ENCODE measurements around the gene PARK7. TPM values are rescaled to one million over a fixed set of nuclear protein-coding genes. Genes with fewer than 3 reads are reported as not detected.

The PARK7 gene
- total RNA-seq, 5 donors from 2014 or later (not counting 1 experiment from before 2014, with no cell fraction given): 103 to 125 (median 116) TPM

- POLR2A ChIA-PET: no interaction called here
- CTCF ChIA-PET: no interaction called here
Observed at GRCh38 chr1:8021676-8022266, 60.3 kb downstream of the PARK7 start.

GRCh38 chr1:8022395-8023286, 61.1 kb downstream of the PARK7 start:
- ATAC-seq (replicated peaks in 1 of 4) (no peak), DNase-seq (no peak)
- no peak overlapping the region for H3K4me3 ChIP-seq (ENCODE audit: control insufficient read depth in 1 of 2, extremely low read depth in 1 of 2, low read length in 1 of 2)
- no CpG with 5 or more reads among the region's 3 CpGs for WGBS (ENCODE audit: insufficient coverage)
- peaks cover 7 to 12% of the 10 kb centered on the region in 2 experiments for H3K4me1 ChIP-seq (ENCODE audit: control insufficient read depth in 1 of 2, extremely low read depth in 1 of 2, insufficient read depth in 2 of 2, low read length in 2 of 2)
- no peak overlapping the region for H3K4me3 Mint-ChIP-seq
- H3K36me3 Mint-ChIP-seq: no peaks in the 10 kb centered on the region
- H3K9me3 Mint-ChIP-seq: no peaks in the 10 kb centered on the region
- H3K27ac Mint-ChIP-seq: no peak overlapping the region
- H3K27ac ChIP-seq (ENCODE audit: low read length): no peak overlapping the region
- ChIA-PET CTCF (interaction anchor here in 1 of 2 donors (1.6 kb wide), 1 partner anchor 10 kb away, joined by 4 read pairs; no protein-coding TSS in a partner anchor), POLR2A (no interaction called here)
- H3K36me3 ChIP-seq (ENCODE audit: control insufficient read depth in 2 of 2, extremely low read depth in 1 of 2, insufficient read depth in 1 of 2, low read length in 1 of 2): no peaks in the 10 kb centered on the region
- peaks cover 21 to 32% of the 10 kb centered on the region in 2 donors for H3K27me3 Mint-ChIP-seq
- H3K4me1 Mint-ChIP-seq: peaks cover 10 to 14% (median 11%) of the 10 kb centered on the region in 3 donors
- no peaks in the 10 kb centered on the region for H3K9me3 ChIP-seq
- peaks cover 13 to 15% of the 10 kb centered on the region in 2 experiments for H3K27me3 ChIP-seq (replicated peaks in 1 of 2; ENCODE audit: control insufficient read depth in 2 of 2, extremely low read depth in 1 of 2, insufficient read depth in 2 of 2, low read length in 1 of 2)

More at GRCh38 chr1:8021676-8022266, 60.3 kb downstream of the PARK7 start:
- Histone ChIP-seq H3K9me3 (no peaks in the 10 kb centered on the region), H3K27ac (ENCODE audit: low read length) (no peak overlapping the region), H3K27me3 (replicated peaks in 1 of 2; ENCODE audit: control insufficient read depth in 2 of 2, extremely low read depth in 1 of 2, insufficient read depth in 2 of 2, low read length in 1 of 2) (peaks cover 9 to 17% of the 10 kb centered on the region in 2 experiments), H3K4me1 (ENCODE audit: control insufficient read depth in 1 of 2, extremely low read depth in 1 of 2, insufficient read depth in 2 of 2, low read length in 2 of 2) (peaks cover 7 to 11% of the 10 kb centered on the region in 2 experiments), H3K36me3 (ENCODE audit: control insufficient read depth in 2 of 2, extremely low read depth in 1 of 2, insufficient read depth in 1 of 2, low read length in 1 of 2) (no peaks in the 10 kb centered on the region), H3K4me3 (ENCODE audit: control insufficient read depth in 1 of 2, extremely low read depth in 1 of 2, low read length in 1 of 2) (no peak overlapping the region)
- 87% methylated on average over 2 of the region's 6 CpGs for WGBS (ENCODE audit: insufficient coverage)
- H3K9me3 Mint-ChIP-seq: no peaks in the 10 kb centered on the region
- DNase-seq: no peak
- no peak overlapping the region for H3K27ac Mint-ChIP-seq
- H3K4me1 Mint-ChIP-seq: peaks cover 8 to 10% (median 8%) of the 10 kb centered on the region in 3 donors
- H3K36me3 Mint-ChIP-seq: no peaks in the 10 kb centered on the region
- no peak for ATAC-seq (replicated peaks in 1 of 4)
- peaks cover 21 to 32% of the 10 kb centered on the region in 2 donors for H3K27me3 Mint-ChIP-seq
- no peak overlapping the region for H3K4me3 Mint-ChIP-seq

- no peaks in the 10 kb centered on the region for H3K36me3 Mint-ChIP-seq
- CTCF ChIA-PET: interaction anchor here in 1 of 2 donors (1.6 kb wide), 1 partner anchor 9 kb away, joined by 4 read pairs; no protein-coding TSS in a partner anchor
- H3K27me3 Mint-ChIP-seq: peaks cover 19 to 25% of the 10 kb centered on the region in 2 donors
Observed at GRCh38 chr1:8023287-8023994, 61.9 kb downstream of the PARK7 start.

GRCh38 chr1:8023995-8024313, 62.4 kb downstream of the PARK7 start:
- ATAC-seq (replicated peaks in 1 of 4): no peak
- WGBS (ENCODE audit: insufficient coverage): 80% methylated on average over 1 of the region's 1 CpG
- peaks cover 10 to 14% (median 11%) of the 10 kb centered on the region in 3 donors for H3K4me1 Mint-ChIP-seq
- Histone ChIP-seq H3K9me3 (no peaks in the 10 kb centered on the region), H3K27me3 (replicated peaks in 1 of 2; ENCODE audit: control insufficient read depth in 2 of 2, extremely low read depth in 1 of 2, insufficient read depth in 2 of 2, low read length in 1 of 2) (peaks cover 13 to 14% of the 10 kb centered on the region in 2 experiments), H3K4me3 (ENCODE audit: control insufficient read depth in 1 of 2, extremely low read depth in 1 of 2, low read length in 1 of 2) (no peak overlapping the region), H3K36me3 (ENCODE audit: control insufficient read depth in 2 of 2, extremely low read depth in 1 of 2, insufficient read depth in 1 of 2, low read length in 1 of 2) (no peaks in the 10 kb centered on the region), H3K4me1 (ENCODE audit: control insufficient read depth in 1 of 2, extremely low read depth in 1 of 2, insufficient read depth in 2 of 2, low read length in 2 of 2) (peaks cover 7 to 12% of the 10 kb centered on the region in 2 experiments), H3K27ac (ENCODE audit: low read length) (no peak overlapping the region)
- H3K4me3 Mint-ChIP-seq: no peak overlapping the region
- H3K27ac Mint-ChIP-seq: no peak overlapping the region
- CTCF ChIA-PET: interaction anchor here in 1 of 2 donors (1.6 kb wide), 1 partner anchor 9 kb away, joined by 4 read pairs; no protein-coding TSS in a partner anchor
- H3K9me3 Mint-ChIP-seq: no peaks in the 10 kb centered on the region
- H3K36me3 Mint-ChIP-seq: no peaks in the 10 kb centered on the region
- POLR2A ChIA-PET: no interaction called here
- H3K27me3 Mint-ChIP-seq: peaks cover 16 to 22% of the 10 kb centered on the region in 2 donors
- DNase-seq: no peak

More at GRCh38 chr1:8023287-8023994, 61.9 kb downstream of the PARK7 start:
- Histone ChIP-seq H3K9me3 (no peaks in the 10 kb centered on the region), H3K4me3 (ENCODE audit: control insufficient read depth in 1 of 2, extremely low read depth in 1 of 2, low read length in 1 of 2) (no peak overlapping the region), H3K4me1 (ENCODE audit: control insufficient read depth in 1 of 2, extremely low read depth in 1 of 2, insufficient read depth in 2 of 2, low read length in 2 of 2) (peaks cover 7 to 12% of the 10 kb centered on the region in 2 experiments), H3K36me3 (ENCODE audit: control insufficient read depth in 2 of 2, extremely low read depth in 1 of 2, insufficient read depth in 1 of 2, low read length in 1 of 2) (no peaks in the 10 kb centered on the region), H3K27ac (ENCODE audit: low read length) (no peak overlapping the region), H3K27me3 (replicated peaks in 1 of 2; ENCODE audit: control insufficient read depth in 2 of 2, extremely low read depth in 1 of 2, insufficient read depth in 2 of 2, low read length in 1 of 2) (peaks cover 13 to 14% of the 10 kb centered on the region in 2 experiments)
- WGBS (ENCODE audit: insufficient coverage): 90% methylated on average over 2 of the region's 10 CpGs
- ATAC-seq (replicated peaks in 1 of 4) (no peak), DNase-seq (no peak)
- H3K4me3 Mint-ChIP-seq: no peak overlapping the region
- H3K9me3 Mint-ChIP-seq: no peaks in the 10 kb centered on the region
- peak overlapping the region in 1 of 2 donors; percentile 41 for H3K27ac Mint-ChIP-seq
- POLR2A ChIA-PET: no interaction called here
- H3K4me1 Mint-ChIP-seq: peaks cover 10 to 14% (median 11%) of the 10 kb centered on the region in 3 donors

- Histone ChIP-seq H3K36me3 (ENCODE audit: control insufficient read depth in 2 of 2, extremely low read depth in 1 of 2, insufficient read depth in 1 of 2, low read length in 1 of 2) (no peaks in the 10 kb centered on the region), H3K4me1 (ENCODE audit: control insufficient read depth in 1 of 2, extremely low read depth in 1 of 2, insufficient read depth in 2 of 2, low read length in 2 of 2) (peaks cover 7 to 12% of the 10 kb centered on the region in 2 experiments), H3K27me3 (replicated peaks in 1 of 2; ENCODE audit: control insufficient read depth in 2 of 2, extremely low read depth in 1 of 2, insufficient read depth in 2 of 2, low read length in 1 of 2) (peaks cover 13 to 14% of the 10 kb centered on the region in 2 experiments), H3K27ac (ENCODE audit: low read length) (no peak overlapping the region), H3K9me3 (no peaks in the 10 kb centered on the region), H3K4me3 (ENCODE audit: control insufficient read depth in 1 of 2, extremely low read depth in 1 of 2, low read length in 1 of 2) (no peak overlapping the region)
- Mint-ChIP-seq H3K27ac (no peak overlapping the region), H3K36me3 (no peaks in the 10 kb centered on the region), H3K27me3 (peaks cover 15 to 18% of the 10 kb centered on the region in 2 donors), H3K4me3 (no peak overlapping the region), H3K4me1 (peaks cover 10 to 14% (median 11%) of the 10 kb centered on the region in 3 donors), H3K9me3 (no peaks in the 10 kb centered on the region)
- no CpG with 5 or more reads among the region's 3 CpGs for WGBS (ENCODE audit: insufficient coverage)
- ATAC-seq (replicated peaks in 1 of 4) (no peak), DNase-seq (no peak)
- CTCF ChIA-PET: interaction anchor here in 1 of 2 donors (1.6 kb wide), 1 partner anchor 8 kb away, joined by 4 read pairs; no protein-coding TSS in a partner anchor
- POLR2A ChIA-PET: interaction anchor here in 1 of 2 donors (0.6 kb wide), 1 partner anchor 771 kb away, joined by 3 read pairs; no protein-coding TSS in a partner anchor
Observed at GRCh38 chr1:8024329-8024728, 62.8 kb downstream of the PARK7 start.

Measured in T-cell (primary cell).